IPS-NIHi7 (cell line): ENCODE measurements around the gene DNAH14.
"Not testable (repeated sequence)": the region's sequence is repeated elsewhere in the genome, so short reads cannot be mapped to it uniquely, and the experiment has no call there.

ENCODE experiments used
- DNase-seq: peaks from one replicate; pipeline ENCODE4 v3.0.0; 2012; ENCODE audit warnings: mixed read lengths; ENCODE audit errors: extremely low spot score

Gene DNAH14

DNA sequence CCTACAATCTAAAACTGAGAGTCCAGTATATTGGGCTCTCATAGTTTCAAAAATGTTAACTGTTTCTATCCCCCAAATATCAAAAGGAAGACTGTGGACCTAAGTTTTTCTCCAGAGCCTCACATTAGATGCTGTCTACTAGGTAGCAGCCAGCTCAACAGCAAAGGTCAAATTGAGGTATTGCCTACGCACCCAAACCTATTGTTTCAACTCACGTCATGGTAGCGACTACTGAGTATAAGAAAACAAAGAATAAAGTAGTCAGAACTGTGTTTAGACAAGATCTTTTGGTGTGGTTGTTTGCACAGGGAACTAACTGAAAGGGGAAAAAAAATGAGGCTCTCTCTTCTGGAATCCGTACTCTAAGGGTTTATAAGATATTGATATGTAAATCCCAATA is 325.2 kb downstream of the DNAH14 start:
- no peak for DNase-seq

DNA sequence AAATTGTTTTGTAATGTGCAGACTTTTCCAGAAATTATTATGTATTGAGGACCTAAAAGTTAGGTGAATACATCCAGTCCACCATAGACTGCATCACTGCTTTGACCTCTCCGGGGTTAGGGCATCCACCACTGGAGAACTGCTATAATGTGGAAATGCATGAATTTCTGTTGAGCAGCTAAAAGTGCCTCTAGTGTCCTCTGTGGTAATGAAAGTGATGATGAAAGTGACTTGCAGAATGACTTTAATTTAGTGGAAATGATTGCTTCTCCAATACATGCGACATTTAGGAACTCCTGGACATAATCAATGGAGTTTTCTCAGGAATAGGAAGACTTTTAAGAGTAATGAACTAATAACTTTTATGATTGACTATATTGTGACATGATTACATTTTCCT is 327.6 kb downstream of the DNAH14 start:
- no peak for DNase-seq

DNA sequence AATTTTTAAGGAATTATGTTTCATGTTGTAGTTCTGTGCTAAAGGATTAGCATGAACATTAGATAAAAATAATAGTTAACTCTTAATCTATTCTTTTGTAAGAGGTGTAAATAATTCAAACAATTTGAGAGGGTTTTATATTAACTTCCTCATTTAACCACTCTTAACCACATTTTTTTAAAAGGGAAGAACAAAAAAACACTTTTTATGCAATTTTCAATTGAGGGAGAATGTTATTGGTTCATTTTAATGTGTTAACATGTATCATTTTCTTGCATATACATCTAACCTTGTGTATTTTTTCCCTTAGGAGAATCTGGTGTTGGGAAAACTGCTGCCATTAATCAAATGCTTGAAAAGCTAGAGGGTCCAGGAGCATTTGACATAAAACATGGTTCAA is 329.3 kb downstream of the DNAH14 start:
- DNase-seq: no peak

DNA sequence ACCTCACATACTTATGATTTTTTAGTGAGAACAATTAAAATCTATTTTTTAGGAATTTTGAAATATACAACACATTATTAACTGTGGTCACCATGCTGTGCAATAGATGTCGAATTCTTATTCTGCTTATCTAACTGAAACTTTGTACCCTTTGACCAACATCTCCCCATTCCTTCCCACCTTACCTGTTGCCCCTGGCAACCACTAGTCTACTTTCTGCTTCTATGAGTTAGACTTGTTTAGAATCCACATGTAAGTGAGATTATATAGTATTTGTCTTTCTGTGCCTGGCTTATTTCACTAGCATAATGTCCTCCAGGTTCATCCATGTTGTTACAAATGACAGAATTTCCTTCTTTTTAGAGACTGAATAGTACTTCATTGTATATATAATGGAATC is 330.1 kb downstream of the DNAH14 start:
- no peak for DNase-seq

DNA sequence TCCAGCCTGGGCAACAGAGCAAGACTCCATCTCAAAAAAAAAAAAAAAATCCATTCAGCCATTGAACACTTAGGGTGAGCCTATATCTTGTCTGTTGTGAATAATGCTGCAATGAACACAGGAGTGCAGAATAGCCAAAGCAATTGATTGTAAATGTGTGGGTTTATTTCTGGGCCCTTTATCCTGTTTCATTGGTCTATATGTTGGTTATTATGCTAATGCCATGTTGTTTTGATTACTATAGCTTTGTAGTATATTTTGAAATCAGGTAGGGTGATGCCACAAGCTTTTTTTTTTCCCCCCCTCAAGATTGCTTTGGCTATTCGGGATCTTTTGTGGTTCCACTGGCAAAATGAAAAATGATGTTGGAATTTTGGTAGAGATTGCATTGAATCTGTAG is 330.8 kb downstream of the DNAH14 start:
- no peak for DNase-seq

DNA sequence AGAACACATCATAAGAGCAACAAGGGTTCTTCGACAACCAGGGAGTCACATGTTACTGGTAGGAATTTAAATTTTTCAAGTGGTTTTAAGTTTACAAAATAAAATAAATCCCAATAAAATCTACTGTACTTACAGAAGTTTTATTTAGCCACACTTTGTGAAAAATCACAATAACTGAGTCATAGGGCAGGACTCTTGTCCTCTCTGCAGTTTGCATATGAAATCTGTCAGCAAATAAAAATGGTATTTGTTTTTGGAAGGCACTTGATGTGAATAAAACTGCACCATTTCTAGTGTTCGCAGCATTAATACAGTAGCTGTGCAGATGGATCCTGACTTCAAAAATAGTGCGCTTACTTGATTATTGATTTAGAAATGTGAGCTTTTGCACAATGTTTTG is 348.0 kb downstream of the DNAH14 start:
- no peak for DNase-seq

DNA sequence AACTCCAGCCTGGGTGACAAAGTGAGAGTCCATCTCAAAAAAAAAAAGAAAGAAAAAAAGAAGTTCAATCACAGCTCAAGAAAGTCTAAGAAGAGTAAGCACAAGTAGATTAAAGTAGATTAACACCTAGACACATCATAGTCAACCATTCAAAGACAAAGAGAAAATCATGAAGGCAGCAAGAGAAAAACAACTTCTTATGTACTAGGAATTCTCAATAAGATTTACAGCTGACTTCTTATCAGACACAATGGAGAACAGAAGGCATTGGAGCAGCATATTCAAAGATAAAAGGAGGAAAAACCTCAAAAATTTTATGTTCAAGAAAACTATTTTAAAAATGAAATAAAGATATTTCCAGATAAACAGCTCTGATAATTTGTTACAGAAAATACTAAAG is 351.1 kb downstream of the DNAH14 start:
- DNase-seq: no peak

DNA sequence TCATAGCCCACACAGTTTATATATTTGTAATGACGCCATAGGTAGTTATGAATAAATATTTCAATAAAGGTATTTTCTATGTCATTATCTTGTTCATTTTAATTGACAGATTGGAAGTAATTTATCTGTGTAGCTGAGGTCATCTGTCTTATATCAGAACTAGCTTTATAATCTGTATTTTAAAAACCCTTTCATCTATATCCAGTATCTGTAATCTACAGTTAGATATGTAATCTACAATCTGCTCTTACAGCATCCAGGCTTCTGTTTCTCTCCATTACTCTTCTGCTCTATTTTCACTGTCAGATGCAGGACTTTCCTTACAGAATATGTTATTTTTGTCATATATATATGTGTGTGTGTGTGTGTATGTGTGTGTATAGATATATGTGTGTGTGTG is 360.8 kb downstream of the DNAH14 start:
- DNase-seq: no peak

DNA sequence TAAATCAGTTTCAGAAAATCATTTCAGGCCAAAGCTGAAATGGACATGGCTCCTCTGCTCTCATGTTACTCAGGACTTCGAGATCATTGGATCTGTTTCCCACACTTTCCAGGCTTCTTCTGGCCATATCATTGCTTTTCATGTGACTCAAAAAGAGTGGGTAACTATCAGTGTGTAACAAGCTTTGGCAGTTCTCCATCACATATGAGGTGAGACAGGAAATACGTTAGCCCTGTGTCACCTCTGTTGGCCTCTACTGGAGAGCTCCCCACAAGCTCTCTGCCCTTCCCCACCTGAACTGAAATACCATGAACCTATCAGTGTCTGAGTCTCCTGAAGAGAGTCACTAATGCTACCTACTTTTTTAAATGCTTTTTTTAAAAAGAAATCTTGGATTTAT is 370.1 kb downstream of the DNAH14 start:
- DNase-seq: no peak

DNA sequence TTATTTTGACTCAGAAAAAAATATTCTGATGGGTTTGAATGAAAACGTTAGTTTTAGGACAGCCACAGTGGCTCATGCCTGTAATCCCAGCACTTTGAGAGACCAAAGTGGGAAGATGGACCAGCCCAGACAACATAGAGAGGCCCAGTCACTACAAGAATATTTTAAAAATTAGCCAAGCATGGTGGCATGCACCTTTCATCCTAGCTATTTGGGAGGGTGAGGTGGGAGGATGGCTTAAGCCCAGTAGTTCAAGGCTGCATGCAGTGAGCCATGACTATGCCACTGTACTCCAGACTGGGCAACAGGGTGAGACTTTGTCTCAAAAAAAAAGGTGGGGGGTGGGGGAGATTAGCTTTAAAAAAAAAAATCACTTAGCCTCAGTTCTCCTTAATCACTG is 370.9 kb downstream of the DNAH14 start:
- DNase-seq: no peak

DNA sequence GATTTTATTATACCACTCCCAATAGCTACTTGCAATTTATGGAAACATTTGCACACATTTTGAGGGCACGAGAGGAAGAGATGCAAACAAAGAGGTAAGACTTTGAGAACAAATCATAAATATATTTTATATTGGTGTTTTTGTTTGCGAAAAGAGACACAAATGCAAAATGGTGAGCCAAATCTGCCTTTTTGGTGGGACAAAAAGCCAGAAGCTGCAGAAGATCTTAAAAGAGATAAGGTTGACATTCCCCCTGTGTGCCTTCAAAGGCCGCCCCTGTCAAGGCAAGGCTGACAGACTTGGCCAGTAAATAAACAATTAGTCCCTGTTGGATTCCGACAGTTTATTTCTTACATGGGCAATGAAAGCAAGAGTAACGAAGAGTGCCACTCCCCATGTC is 375.5 kb downstream of the DNAH14 start:
- DNase-seq: no peak

DNA sequence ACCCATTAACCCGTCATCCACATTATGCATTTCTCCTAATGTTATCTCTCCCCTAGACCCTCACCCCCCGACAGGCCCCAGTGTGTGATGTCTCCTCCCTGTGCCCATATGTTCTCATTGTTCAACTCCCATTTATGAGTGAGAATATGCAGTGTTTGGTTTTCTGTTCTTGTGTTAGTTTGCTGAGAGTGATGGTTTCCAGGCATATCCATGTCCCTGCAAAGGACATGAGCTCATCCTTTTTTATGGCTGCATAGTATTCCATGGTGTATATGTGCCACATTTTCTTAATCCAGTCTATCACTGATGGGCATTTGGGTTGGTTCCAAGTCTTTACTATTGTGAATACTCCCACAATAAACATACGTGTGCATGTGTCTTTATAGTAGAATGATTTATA is 381.1 kb downstream of the DNAH14 start:
- DNase-seq: not testable (repeated sequence)

DNA sequence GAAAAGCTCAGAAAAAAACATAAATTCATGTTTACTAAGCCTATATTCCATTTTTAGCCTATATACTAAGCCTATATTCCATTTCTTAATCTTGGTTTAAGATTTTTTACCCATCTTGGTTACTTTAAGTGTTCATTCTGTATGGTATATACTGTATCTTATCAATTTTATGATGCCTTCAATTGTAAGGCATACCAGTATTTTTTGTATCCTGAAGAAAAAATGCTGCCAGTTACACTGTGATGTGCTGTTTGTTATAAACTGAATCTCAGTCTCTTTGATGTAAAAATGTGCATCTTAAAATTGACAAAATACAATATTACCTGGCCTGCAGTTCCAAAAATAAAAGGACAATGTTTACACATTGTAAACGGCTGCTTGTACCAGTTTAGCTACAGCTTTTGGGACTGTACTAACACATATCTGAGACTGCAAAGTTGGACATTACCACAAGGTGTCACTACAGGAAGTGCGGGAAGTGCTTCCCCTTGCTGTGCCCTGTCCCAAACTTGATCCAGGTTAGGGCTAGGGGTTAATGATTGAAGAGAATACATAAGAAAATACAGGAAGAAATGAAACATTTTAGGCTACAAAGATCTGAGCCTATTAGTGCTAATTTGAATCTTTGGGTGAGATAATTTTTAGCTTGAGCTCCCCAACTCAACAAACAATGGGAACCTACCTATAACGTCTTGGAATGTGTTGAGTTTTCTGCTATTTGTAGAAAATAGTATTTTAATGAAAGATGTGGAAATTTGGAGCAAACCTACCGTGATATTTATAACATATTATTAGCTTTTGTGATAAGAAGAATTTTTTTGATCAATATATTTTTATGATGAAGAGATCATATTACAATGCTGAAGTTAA is 389.5 kb downstream of the DNAH14 start:
- DNase-seq: peak; percentile 79

DNA sequence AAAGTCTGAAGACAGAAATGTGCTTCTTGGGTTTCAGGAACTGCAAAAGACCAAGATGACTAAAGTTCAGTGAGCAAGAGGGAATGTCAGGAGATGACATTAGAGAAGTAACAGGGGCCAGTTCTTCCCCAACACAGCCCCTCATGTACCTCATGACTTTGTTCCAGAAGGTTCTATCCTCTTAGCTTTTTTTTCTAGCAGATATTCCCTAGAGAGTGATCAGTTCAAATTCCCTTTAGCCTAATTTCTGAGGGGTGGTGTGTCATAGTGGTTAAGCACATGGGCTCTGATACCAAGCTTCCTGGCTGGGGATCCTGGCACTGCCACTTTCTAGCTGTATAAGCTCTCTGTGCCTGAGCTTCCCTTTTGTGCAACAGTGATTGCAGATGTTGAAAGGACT is 390.4 kb downstream of the DNAH14 start:
- DNase-seq: no peak

DNA sequence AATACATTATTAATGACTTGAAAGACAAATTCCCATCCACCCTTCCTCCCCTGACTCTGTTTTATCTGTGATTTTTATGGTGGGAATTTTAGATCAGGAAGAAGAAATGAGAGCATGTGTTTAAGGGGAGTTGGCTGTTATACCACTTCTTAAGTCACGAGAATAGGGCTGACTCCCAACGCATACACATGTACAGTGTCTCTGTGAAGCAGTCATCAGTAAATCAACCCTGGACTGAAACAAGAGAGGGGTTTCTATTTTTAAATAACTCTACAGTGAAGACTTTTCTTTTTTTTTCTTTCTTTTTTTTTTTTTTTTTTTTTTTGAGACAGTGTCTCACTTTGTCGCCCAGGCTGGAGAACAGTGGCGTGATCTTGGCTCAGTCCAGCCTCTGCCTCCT is 392.3 kb downstream of the DNAH14 start:
- no peak for DNase-seq

DNA sequence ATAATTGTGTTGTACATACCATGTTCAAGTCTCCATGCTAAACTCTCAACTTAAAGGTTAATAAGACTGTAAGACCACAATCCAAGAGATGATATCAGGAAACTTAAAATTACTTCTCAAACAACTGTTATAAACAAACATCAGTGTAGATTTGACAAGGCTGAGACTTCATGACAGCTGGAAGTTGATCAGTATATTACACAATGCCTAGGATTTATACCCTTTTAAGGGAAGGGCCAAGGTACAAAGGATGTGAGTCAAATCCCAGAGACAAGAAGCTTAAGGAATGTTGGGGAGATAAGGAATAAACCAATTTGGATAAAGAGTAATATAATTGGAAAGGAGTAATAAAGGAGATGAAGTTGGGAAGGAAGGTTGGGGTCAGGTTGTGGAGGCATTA is 399.6 kb downstream of the DNAH14 start:
- no peak for DNase-seq

DNA sequence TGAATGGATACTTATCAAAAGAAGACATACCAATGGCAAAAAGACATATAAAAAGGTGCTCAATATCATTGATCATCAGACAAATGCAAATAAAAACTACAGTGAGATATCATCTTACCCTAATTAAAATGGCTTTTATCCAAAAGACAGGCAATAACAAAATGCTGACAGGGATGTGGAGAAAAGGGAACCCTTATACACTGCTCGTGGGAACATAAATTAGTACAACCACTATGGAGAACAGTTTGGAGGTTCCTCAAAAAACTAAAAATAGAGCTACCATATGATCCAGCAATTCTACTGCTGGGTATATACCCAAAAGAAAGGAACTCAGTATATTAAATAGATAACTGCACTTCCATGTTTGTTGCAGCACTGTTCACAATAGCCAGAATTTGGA is 400.5 kb downstream of the DNAH14 start:
- DNase-seq: not testable (repeated sequence)

DNA sequence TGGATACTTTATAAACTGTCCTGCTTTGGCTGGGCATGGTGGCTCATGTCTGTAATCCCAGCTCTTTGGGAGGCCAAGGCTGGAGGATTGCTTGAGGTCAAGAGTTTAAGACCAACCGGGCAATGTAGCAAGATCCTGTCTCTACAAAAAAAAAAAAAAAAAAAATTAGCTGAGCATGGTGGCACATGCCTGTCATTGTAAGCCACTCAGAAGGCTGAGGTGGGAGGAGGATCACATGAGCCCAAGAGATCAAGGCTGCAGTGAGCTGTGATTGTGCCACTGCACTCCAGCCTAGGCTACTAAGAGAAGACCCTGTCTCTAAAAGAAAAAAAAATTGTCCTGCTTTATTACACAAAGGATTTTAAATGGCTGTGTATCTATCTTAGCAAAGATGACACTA is 403.2 kb downstream of the DNAH14 start:
- DNase-seq: no peak

DNA sequence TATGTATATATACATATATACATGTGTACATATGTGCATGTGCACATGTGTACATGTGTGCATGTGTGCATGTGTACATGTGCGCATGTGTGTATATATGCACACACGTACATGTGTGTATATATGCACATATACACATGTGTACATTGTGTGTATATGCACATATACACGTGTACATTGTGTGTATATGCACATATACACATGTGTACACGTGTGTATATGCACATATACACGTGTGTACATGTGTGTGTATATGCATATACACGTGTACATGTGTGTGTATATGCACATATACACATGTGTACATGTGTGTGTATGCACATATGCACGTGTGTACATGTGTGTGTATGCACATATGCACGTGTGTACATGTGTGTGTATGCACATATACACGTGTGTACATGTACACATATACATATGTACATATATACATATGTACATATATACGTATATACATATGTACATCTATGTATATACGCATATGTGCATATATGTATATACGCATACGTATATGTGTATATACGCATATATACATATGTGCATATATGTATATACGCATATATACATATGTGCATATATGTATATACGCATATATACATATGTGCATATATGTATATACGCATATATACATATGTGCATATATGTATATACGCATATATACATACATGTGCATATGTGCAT is 405.8 kb downstream of the DNAH14 start:
- not testable (repeated sequence) for DNase-seq

DNA sequence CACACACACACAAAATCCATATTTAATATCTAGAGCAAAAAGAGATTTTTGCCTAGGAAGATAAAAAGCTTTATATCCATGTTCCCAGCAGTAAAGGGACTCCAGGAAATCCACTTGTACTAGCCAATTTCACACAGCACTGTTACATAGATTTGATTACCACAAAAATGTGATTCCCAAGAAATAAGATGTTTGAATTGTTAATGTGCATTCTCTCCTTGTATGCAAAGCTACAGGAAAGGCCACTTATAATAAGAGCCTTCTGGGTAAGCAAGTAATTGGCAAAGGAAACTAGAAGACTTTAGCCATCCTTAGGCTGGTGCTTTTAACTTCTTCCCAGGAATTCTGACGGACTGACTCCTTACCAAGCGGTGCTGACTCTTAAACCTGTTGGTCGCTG is 409.1 kb downstream of the DNAH14 start:
- no peak for DNase-seq

DNA sequence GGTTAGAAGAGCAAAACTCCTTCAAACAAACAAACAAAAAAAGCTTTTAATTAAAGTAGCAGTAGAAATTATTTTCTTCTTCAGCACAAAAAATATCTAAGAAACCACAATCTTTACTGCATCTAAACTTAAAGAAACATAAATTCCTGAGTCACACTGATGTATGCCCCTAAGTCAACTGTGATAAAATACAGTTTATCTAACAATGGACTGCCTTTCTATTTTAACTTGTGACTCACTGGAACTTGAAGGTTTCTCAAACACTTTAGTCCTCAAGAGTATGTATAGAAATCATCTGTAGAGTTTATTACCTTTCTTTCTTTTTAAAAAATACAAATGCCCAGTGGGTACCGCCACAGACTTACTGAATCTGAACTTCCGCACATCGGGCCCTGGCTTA is 412.2 kb downstream of the DNAH14 start:
- DNase-seq: no peak

DNA sequence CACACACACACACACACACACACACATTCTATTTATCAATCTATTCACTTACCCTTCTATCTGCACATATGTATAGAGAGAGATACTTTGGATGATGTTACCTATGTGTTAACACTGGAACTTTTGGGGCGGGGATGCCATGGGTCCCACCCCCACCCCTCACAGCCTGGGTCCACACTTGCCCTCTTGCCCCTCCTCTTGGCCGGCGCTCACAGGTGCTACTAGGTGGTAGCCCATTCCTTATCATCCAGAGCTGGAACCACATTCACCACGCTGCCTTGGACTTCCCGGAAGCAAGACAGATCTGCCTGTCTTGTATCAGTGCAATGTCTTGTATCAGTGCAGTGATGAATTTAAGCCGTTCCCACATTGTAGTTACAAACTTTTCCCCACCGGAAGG is 413.2 kb downstream of the DNAH14 start:
- no peak for DNase-seq

DNA sequence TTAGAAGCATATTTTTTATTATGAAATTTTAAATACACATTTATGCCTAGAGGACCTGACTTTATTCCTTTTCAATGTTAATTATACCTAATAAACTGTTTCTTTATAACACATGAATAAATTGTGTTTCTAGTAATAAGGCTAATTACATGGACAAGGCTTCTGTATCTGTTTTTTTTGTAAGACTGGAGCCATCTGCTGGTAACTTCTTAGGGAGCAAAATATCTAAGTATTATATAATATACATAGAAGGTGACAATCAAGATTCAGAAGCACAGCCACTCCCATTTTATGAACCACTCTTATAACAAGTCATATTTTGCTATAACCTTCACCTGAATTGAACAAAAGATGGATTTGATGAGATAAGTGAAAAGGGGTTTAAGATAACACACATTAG is 414.1 kb downstream of the DNAH14 start:
- DNase-seq: no peak
